Left colon (tissue), 2 donors: Measurements from ENCODE around the gene KRT81. TPM values are rescaled to one million over a fixed set of nuclear protein-coding genes. Genes with fewer than 3 reads are reported as not detected.

Source experiments
- ATAC-seq: fragments of 200-7000 bp; cut with Tn5 transposase; one replicate; pipeline ENCODE4 v1.9.1; 2020; ENCODE audit warnings: mild to moderate bottlenecking, moderate library complexity
- DNase-seq, 2 donors: peaks; one replicate each; pipeline ENCODE4 v3.0.0-alpha.2; 2020
- intact Hi-C, 2 donors: fragments of 100-400 bp; cut with DNase I in 1 of 2; cut with micrococcal nuclease in 1 of 2; formaldehyde crosslinking; loops; one replicate each; pipeline versions ENCODE4 v1.11.2 to v1.14.0; 2022; cut with DNase I, micrococcal nuclease
- long read RNA-seq: library from polyadenylated mRNA; unstranded; transcript quantifications from one replicate; pipeline ENCODE4 v2.0.0, GENCODE V29; 2021
- total RNA-seq, 2 donors: library from RNA; stranded (reverse); fragmentation: NEBNext Ultra II Directional; extraction: Animal tissue kit (Norgen Biotek cat#: 25700); gene quantifications; one replicate each; pipeline ENCODE4 v1.2.1, GENCODE V29; 2021
- donor health status: DM: no; HTN: no; CAD: no.
- donor health status: DM: yes; HTN: yes; CAD: no.

The KRT81 gene
- not detected for total RNA-seq
- long read RNA-seq: 0 reads

DNA sequence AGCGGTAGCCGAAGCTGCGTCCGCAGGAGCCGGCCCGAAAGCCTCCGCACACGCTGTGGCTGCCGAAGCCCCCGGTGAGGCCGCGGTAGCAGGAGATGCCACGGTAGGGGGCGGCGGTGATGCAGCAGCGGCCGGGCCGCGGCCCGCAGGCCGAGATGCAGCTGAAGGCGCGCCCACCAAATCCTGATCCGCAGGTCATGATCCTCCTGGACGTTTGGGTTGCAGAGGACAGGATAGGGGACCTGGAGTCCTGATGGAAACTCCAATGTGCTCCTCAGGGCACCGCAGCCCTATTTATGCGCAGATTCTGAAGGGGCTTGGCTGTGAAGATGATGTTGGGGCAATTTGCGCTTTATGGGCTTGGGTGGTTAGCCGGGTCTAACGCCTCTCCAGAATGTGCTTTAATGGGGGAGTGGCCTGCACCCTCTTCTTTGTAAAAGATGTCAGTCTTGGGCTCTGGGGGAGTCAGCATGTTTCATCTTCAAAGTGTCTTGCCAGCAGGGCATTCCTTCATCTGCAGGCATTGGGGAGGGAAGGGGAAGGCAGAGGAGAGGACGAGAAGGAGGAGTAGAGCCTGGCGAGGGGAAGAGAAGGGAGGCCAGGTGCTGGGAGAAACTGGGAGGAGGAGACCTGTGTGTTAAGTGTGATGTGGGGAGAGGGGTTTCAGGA is at the start of gene KRT81:
TSS of gene KRT81 (minus strand) at position 268 of the 669 bp plus-strand sequence. CDS start at position 199, 69 bp downstream.
- ATAC-seq (no peak), DNase-seq (no peak)

GRCh38 chr12:52338241-52338960 is 47.1 kb upstream of the KRT81 start:
- no peak for ATAC-seq

More for the DNA sequence above, at the start of gene KRT81:
- intact Hi-C loops: no loop called here

DNA sequence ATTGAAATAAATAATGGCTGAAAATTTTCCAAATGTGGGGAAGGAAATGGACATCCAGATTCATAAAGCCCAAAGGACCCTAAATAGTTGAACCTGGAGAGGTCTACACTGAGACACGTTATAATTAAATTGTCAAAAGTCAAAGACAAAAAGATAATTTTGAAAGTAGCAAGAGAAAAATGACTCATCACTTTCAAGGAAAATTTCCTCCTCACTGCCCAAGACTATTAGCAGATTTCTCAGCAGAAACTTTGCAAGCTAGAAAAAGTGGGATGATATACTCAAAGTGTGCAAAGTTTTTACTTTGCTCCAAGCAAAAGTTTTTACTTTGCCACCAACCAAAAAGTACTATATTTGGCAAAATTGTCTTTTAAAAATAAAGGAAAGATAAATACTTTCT is 45.7 kb upstream of the KRT81 start:
- no peak for ATAC-seq
- intact Hi-C loops: no loop called here
- DNase-seq: no peak

More at GRCh38 chr12:52338241-52338960, 47.1 kb upstream of the KRT81 start:
- DNase-seq: no peak
- intact Hi-C loops: no loop called here

GRCh38 chr12:52336641-52337040 is 45.3 kb upstream of the KRT81 start:
- intact Hi-C loops: no loop called here
- no peak for DNase-seq

GRCh38 chr12:52335598-52336262 is 44.4 kb upstream of the KRT81 start:
- DNase-seq (peak; percentile 42 to 75), ATAC-seq (peak; percentile 93)
- intact Hi-C loops: no loop called here

More at GRCh38 chr12:52336641-52337040, 45.3 kb upstream of the KRT81 start:
- no peak for ATAC-seq

DNA sequence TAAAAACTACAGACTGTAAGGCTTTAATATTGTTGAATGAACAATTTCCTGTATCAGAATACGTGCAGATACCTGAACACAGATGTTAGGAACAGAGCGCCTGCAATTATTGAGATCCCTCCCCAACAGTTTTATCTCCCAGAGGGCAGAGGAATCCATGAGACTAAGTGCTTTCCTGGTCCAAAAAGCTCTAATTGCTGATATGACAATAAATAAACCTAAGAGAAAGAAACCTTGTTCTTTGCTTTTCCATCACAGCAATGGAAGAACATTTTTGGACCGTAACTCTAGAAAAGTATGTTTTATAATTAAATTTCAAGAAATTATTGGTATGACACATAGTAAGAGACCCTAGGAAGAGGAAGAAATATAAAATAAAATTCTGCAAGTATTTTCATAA is 42.9 kb upstream of the KRT81 start:
- DNase-seq: no peak
- no peak for ATAC-seq
- intact Hi-C loops: no loop called here

GRCh38 chr12:52333321-52333720 is 42.0 kb upstream of the KRT81 start:
- ATAC-seq (no peak), DNase-seq (no peak)
- intact Hi-C loops: no loop called here

DNA sequence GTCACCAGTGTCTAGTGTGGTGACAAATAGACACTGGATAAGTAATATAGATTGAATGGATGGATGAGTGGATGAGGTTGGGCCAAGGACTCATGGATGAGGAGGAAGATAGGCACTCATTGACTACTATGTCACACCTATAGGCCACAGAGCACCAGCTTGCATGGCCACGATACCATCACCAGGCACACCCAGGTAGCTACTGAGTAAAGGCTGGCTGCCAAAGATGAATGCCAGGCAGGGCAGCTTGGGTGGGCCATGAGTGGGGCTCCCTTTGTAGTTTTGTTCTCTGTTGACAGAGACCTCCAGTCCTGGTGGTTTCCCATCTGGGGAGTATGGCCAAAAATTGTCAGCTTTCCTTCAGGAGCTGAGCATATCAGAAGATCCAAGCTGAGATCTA is 41.0 kb upstream of the KRT81 start:
- no peak for DNase-seq
- intact Hi-C loops: no loop called here
- ATAC-seq: no peak

DNA sequence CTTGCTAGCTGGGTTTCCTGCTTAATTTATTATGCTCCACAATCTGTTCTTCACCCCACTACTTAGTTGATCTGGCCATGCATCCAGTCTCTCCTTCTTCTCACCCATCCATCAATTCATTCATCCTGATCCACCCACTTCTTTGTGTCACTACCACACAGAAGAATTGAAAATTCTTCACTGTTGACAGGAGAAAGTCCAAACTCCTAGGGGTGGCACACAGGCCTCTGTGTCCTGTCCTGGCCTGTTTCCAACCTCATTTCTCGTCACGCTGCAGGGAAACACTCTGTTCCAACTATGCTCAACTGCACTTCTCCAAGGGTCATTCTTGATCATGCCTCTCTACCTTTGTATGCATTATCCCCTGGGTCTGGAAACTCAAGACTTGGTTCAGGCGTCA is 40.5 kb upstream of the KRT81 start:
- ATAC-seq (no peak), DNase-seq (no peak)
- intact Hi-C loops: no loop called here

- no peak for DNase-seq
- no peak for ATAC-seq
- intact Hi-C loops: no loop called here
These were observed 39.7 kb upstream of the KRT81 start for GRCh38 chr12:52331039-52331438.

GRCh38 chr12:52327830-52328500 is 36.6 kb upstream of the KRT81 start:
- intact Hi-C loops: loop anchor here in 1 of 2 donors (5.0 kb wide), 1 partner anchor 171 kb away; no protein-coding TSS in a partner anchor
- no peak for ATAC-seq
- DNase-seq: no peak

DNA sequence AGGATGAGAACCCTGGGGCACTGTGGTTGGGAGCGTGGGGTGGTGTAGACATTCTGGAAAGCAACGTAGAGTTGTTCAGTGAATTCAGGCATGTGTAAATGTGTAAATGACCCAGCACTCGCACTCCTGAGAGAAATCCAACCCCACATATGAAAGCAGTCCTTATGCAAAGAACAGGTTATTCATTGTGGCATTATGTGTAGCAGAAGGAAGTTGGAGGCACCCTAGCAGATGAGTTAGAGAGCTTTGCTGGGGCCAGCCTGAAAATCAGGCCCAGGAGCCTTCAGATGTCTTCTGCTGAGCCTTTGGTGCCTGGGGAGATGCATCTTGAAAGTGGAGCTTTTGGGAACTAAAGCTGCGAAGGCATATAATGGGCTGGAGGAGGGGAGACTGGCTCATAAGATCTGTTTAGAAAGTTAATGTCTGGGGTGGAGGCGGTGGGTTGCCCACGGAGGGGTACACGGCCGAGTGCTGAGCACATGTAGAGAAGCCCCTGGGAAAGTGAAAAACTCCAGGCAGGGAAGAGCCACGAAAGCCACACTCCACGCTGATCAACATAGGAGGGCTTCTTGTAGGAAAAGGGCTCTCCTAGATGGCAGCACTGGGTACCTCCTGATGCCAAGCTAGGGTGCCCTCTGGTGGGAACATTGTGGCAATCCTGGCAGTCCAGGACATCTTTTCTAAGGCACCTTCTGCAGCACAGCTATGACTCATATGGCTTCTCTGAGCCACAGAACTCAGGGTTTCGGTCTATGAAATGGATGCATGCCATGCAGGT is 35.9 kb upstream of the KRT81 start:
- peak; percentile 99 for ATAC-seq
- peak; percentile 78 to 82 for DNase-seq
- intact Hi-C loops: loop anchor here in 1 of 2 donors (5.0 kb wide), 1 partner anchor 170 kb away; no protein-coding TSS in a partner anchor

- intact Hi-C loops: no loop called here
- ATAC-seq: no peak
- DNase-seq: no peak
These were observed 32.8 kb upstream of the KRT81 start for GRCh38 chr12:52324153-52324444.

- DNase-seq: no peak
- no peak for ATAC-seq
- intact Hi-C loops: no loop called here
These were observed 32.2 kb upstream of the KRT81 start for GRCh38 chr12:52323416-52324152.

DNA sequence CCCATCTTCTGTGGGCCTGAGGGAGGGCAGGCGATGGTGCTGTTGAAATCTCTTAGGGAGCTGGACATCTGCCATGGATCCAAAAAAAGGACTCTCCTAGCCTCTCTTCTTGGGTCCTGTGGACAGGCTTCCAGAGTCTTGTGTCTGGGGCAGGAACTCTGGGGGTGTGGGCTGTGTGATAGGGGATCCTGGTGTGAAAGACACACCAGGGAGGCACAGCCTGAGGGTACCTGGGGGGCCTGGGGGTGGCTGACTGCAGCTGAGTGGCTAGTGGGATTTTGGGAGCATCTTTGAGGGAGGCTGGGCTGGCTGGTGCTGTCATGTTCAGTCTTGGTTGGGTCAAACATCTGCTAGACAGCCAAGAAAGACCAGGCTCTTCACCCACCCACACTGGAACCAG is 31.7 kb upstream of the KRT81 start:
- no peak for DNase-seq
- intact Hi-C loops: no loop called here
- ATAC-seq: no peak

- DNase-seq: no peak
- no peak for ATAC-seq
- intact Hi-C loops: no loop called here
These were observed 30.7 kb upstream of the KRT81 start for GRCh38 chr12:52322069-52322468.

DNA sequence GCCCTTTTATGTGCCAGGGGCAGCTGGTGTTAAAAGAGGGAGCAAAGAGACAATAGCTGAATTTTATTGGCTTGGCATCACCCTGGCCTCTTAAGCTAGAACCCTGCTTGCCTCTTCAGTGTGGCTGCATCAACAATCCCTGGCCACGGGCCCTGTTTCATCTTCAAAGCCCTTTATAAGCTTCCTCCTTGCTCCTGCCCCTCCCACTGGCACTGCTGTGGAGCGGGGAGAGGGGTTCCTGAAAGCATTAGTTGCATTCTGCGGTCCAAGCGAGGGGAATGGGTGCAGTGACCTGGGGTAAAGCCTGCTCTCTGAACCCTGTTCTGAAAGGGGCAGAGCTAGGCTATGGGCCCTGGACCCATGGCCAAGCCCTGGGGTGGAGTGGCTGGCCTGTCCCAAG is 30.1 kb upstream of the KRT81 start:
- no peak for ATAC-seq
- intact Hi-C loops: no loop called here
- DNase-seq: no peak

GRCh38 chr12:52320784-52321400 is 29.6 kb upstream of the KRT81 start, which contains the start of gene KRT83:
TSS of gene KRT83 (minus strand) at chr12:52321398. CDS start at chr12:52321335, 63 bp downstream.
- intact Hi-C loops: no loop called here
- DNase-seq: no peak

More at GRCh38 chr12:52320784-52321400, 29.6 kb upstream of the KRT81 start, which contains the start of gene KRT83:
- no peak for ATAC-seq
